RKO (cell line): ENCODE measurements around the gene COL5A1.

Experiments
- DNase-seq: peaks from one replicate; pipeline ENCODE4 v3.0.0-alpha.2; 2016; ENCODE audit warnings: low spot score

COL5A1 gene

DNA sequence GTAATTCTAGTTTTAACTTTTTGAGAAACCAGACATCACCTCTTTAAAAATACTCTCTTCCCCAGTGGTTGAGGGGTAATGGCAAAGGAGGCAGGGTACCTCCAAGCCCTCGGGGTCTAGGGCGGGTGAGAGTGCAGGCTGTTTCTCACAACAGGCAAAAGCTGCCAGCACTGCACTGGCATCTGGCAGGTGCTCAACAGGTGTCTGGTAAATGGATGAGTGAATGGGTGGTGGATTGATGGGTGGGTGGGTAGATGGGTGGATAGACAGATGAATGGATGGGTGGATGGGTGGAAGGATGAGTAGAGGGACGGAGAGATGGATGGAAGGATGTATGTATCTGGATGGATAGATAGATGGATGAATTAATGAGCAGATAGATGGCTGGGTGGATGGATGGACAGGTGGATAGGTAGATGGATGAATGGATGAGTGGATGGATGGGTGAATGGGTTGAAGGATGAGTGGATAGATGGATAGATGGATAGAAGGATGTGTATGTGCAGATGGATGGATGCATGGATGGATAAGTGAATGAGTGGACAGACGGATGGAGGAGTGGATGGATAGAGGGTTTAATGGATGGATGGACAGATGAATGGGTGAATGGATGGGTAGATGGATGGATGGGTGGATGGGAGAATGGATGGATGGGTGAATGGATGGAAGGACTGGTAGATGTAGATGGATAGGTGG is 84.6 kb downstream of the COL5A1 start:
- DNase-seq: no peak

DNA sequence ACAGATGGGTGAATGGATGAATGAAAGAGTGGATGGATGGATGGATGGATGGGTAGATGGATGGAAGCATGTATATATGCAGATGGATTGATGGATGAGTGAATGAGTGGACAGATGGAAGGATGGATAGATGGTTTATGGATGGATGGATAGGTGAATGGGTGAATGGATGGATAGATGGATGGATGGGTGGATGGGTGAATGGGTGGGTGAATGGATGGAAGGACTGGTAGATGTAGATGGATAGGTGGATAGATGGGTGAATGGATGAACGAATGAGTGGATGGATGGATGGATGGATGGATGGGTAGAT is 85.1 kb downstream of the COL5A1 start:
- DNase-seq: no peak

DNA sequence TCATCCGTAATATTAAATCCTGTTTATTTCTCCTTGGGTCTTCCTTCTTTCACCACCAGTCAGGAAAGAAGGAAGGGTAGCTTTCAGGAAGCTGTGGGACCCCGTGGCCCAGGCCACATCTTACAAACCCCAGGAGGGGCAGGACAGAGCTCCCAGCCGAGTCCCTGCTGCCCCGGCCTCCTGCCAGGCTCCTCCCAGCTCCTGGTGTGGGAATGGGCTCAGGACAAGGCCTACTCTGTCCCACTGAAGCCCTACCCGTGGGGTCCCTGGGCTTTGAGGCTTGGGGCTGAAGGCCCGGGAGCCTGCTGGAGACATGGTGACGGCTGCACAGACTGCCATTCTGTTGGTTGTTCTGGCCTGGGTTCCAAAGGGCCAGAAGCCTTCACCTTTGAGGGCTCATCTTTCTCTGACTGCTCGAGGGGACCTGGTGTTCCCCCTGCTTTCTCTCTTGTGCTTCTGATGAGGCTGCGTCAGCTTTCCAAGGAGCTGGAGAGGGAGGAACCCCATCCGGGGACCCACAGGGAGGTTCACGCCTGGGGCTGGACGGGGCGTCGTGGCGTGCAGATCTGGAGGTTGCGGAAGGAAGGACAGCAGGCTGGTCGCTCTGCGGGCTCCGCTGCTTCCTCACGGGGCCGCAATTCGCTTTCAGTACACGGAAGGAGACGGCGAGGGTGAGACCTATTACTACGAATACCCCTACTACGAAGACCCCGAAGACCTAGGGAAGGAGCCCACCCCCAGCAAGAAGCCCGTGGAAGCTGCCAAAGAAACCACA is 86.6 kb downstream of the COL5A1 start:
- no peak for DNase-seq

DNA sequence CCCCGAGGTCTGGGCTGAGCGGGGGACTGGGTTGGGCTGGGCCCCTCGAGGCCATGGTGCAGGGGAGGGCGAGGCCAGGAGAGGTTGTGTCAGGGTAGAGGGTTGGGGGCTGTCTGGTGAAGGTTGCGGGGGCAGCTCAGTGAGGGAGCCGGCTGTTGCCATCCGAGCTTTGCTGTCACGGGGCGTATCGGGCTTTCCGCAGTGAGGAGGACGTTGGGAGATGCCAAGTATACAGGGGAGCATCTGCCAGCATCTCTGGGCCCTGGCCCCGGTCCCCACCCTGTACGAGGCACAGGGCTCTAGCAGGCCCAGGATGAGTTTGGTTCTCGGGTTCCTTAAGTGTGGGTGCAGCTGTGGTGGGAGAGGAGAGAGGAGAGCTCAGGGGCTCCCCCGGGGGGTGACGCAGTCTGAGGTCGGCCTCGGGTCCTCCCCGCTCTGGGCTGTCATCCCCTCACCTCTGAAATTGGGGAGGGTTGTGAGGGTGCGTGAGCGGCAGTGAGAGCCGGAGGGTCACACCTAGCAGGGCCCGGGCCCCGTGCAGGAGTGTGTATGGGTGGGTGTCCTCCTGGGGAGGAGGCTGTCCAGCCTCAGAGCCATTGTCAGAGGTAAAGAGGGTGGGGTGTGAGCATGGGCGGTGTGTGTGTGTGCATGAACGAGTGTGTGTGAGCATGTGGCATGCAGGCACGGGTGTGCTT is 87.3 kb downstream of the COL5A1 start:
- no peak for DNase-seq

DNA sequence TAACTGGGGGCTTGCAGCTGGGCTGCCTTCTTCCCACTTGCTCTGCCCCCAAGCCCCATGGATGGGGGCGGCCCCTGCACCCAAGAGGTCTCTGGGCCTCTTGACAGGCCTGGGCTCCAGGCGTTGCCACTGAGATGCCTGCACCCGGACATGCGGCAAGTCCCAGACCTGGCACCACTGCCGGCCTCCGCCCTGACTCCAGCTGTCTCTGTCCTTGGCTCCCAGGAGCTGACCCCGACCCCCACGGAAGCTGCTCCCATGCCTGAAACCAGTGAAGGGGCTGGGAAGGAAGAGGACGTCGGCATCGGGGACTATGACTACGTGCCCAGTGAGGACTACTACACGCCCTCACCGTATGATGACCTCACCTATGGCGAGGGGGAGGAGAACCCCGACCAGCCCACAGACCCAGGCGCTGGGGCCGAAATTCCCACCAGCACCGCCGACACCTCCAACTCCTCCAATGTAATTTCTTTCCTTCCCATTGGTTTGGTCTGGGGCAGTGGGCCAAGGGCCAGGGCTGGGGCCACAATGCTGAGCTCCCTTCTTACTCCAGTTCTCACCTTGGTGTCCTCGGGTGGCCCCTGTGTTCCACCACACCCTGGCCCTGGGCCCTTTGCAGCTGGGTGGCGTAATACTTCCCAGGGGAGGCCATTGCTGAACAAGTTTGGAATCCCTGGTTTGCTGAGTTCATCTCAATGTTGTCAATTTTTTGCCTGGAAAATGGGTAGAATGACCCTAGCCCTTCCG is 88.6 kb downstream of the COL5A1 start:
- DNase-seq: no peak

DNA sequence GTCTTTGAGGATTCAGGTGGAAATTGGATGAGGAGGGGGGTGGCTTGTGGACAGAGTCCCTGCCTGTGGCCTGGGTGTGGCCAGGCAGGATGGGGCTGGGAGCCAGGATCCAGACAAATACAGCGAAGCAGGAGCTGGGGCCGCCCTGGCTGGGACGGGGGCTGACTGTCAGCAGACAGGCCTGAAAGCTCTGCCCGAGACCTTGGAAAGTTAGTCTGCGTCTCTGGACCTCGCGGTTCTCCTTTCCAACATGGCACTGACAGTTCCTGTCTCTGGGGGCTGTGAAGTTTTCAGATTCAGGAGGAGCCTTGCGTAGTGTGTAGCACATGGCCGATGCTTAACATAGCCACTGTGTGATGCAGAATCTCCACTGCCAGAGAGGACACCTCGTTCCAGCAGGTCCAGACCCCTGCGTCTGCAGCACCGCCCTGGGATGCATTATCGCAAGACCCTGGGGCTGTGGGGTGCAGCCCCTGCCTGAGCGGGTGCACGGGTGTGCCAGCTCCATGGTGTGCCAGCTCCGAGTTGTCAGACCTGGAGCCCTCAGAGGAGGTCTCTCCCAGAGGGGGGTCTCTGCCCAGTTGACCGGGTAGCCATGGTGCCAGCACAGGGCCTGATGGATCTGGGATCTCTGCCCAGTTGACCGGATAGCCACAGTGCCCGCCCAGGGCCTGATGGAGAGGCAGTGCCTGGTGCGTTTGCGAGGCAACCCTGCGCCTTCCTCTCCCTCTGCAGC is 89.3 kb downstream of the COL5A1 start:
- DNase-seq: no peak

DNA sequence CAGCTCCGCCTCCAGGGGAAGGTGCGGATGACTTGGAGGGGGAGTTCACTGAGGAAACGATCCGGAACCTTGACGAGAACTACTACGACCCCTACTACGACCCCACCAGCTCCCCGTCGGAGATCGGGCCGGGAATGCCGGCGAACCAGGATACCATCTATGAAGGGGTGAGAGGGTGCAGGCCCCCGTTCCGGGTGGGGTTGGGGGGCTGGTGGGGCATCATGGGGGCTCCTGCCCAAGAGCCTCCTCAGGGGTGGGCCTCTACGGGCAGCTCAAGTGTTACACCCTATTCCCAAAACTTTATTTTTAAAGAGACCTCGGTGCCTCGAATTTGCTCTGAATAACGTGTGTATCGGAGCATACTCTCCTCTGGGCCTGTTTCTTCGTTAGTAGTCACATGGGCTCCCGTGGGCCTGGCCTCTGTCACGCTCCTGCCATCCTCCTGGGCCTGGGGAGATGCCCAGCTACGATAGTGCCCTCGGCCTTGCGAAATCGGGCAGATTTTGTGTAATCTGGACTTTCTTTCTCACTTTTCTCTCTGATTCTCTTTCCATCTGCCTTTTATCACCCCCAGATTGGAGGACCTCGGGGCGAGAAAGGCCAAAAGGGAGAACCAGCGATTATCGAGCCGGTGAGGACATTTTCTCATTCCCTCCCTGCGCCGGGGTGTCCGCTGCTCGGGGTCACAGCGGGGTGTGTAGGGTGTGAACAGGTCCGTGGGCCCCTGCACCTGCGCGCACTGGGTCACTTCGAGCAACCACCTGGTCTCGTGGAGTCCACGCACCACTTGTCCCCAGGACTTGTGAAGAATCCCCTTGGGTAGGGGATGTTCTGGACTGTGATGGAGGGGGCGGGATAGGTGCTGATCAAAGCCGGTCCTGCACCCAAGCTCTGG is 90.1 kb downstream of the COL5A1 start:
- DNase-seq: no peak

DNA sequence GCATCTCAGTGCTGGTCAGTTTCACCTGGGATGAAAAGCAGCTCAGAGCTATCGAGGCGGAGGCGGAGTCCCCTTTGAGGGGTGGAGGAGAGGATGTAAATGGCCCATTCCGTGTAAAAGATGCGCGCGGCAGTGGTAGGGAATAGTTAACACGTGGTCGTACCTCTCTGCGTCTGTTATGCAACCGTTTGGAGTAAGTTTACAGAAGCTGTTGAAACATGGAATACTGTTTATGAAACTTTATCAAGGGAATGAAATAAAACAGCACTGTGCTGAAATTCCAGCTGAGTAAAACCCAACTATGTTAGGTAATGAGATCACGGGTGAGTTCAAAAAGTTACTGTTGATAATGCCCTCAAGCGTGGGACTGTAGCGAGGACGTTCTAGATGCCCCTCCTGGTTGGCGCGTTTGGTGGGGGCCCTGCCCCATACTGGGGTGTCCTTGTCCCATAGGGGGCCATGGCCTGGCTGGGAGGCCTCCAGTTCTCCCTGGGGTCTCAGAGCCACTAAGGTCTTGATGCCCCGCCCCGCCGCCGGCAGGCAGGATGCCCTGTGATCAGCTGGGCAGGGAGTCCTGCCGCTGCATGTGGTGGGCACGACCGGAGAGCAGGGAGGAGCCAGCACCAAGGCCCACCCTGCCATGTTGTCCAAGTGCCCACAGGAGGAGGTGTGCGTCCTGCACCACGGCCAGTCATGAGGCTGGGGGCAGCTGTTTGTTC is 90.9 kb downstream of the COL5A1 start:
- DNase-seq: no peak

DNA sequence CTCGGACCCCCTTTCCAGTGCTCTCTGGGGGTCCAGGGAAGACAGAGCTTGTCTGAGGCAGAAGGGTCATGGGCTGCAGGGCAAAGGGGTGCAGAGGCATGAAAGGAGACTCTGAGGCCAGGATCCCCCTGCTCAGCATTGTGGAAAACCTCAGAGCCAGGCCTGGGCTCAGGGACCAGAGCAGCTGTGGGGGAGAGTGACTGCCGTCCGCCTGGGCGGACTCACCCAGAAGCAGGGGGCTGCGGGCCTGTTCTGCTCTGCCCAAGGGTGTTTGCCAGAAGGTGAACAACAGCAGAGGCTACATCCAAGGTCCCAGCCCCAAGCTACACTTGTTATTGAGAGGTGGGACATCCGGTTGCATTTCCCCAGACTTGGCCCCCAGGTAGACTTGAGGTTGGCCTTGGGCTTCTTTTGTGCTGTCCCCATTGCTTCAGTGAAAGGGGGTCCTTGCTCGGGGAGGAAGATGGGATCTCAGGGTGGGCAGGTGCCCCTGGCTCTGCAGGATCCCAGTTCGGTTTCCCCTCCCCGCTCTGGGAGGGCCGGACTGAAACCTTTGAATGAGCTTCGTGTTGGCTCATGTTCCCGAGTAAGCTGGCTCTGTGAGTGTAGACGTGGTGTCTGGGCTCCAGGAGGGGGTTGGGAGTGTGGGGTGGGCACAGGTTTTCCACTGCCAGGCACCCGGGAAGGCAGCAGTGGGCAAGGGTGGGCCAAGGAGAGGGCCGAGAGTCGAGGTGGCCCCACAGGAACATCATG is 92.1 kb downstream of the COL5A1 start:
- DNase-seq: no peak

DNA sequence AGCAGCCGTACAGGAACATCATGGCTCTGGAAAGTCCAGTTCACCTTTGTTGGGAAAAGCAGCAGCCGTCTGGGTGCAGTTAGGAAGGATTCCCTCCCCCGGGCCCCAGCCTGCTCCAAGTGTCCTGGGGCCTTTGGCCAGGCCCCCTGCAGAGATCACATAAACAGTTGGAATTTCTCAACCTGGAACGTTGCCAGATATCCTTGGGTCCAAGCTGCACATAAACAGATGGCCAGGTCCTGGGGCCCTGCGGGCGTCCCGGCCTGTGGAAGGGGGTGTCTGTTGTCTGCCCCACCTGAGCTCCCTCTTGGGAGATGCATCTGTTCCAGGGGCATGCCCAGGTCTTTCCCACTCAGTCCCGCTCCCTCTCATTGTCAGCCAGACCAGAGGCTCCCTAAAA is 92.7 kb downstream of the COL5A1 start:
- no peak for DNase-seq

DNA sequence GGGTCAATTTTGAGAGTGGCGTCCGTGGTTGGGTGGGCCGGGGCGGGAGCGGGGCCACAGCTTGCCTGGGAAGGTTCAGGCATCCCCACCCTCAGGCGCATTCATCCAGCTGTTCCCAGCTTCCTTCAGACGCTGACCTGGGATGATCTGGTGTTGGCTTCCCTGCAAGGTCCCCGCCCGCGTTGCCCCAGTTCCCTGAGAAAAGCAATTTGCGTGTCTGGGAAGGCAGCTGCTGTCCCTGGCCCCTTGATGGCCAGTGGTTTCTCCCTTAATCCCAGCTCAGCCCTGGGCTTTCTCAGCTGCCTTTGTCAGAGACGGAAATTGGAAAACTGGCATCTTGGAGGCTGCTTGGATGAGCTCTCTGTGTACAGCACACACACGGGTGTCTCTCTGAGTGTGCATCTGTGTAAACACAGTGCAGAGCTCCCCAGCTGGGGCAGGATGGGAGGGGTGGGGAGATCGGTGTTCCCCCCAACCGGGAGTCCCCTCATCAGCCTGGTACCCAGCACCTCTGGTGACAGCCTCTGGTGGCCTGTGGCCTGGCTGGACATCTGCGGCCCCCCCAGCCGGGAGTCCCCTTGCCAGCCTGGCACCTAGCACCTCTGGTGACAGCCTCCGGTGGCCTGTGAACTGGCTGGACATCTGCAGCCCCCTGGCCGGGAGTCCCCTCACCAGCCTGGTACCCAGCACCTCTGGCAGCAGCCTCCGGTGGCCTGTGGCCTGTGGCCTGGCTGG is 94.0 kb downstream of the COL5A1 start:
- DNase-seq: no peak

DNA sequence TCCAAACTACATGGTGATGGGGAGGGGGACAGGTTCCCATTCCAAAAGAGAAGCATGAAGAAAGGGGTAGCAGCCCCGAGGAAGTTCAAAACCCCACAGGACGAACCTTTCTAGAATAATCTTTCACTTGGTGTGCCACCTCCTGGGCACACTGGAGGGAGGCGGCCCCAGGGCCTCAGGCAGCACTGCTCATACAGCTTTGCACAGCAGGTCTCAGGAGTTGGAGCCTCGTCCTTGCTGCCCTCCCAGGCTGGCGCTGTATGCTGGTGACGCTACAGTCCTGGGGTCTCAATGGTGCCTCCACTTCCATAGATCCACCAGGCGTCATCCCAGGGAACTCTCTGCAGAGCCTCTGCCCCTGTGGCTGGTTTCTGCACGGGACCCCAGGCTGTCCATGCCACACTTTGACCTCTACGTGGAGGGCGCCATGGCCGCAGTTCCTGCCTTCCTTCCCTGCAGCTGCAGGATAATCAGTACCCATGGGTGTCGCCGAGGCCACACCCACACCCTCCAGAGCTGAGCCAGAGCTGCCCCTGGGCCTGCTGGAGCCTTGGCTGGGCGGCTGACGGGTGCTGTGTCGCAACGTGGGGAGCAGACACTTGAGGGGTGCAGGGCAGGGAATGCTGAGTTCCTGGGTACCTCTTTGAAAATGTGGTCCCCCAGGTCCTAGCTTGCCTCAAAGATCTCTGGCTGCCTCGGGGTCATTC is 95.3 kb downstream of the COL5A1 start:
- DNase-seq: no peak

DNA sequence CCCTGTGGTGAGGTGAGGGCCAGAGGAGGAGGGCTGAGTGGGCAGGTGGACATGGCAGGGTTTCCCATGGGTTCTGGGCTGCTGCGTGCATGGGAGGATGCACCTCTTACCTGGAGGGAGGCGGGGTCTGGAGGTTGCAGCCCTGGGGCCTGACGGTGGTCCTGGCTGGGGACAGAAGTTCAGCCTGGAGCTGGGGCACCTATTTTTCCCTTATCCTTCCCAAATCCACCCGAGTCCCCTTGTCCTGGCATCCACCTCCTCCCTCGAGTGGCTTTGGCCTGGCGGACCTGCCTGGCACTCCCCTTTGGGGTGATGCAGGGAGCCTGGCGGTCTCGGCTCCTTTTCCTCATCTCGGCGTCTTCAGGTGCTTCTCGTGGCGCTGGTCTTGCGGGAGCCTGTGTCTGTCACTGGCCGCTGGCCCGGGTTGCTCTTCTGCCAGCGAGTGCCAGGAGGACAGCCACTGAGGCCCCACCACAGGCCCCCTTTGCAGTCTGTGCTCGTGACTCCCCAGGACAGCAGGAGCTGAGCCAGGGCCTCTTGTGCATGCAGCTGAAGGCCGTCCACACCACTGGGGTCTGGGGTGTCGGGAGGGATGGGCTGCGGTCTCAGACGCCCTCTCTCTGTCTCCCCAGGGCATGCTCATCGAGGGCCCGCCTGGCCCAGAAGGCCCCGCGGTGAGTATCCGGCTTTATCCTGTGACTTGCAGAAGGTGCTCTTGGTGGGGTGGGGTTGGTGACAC is 96.4 kb downstream of the COL5A1 start:
- DNase-seq: no peak

DNA sequence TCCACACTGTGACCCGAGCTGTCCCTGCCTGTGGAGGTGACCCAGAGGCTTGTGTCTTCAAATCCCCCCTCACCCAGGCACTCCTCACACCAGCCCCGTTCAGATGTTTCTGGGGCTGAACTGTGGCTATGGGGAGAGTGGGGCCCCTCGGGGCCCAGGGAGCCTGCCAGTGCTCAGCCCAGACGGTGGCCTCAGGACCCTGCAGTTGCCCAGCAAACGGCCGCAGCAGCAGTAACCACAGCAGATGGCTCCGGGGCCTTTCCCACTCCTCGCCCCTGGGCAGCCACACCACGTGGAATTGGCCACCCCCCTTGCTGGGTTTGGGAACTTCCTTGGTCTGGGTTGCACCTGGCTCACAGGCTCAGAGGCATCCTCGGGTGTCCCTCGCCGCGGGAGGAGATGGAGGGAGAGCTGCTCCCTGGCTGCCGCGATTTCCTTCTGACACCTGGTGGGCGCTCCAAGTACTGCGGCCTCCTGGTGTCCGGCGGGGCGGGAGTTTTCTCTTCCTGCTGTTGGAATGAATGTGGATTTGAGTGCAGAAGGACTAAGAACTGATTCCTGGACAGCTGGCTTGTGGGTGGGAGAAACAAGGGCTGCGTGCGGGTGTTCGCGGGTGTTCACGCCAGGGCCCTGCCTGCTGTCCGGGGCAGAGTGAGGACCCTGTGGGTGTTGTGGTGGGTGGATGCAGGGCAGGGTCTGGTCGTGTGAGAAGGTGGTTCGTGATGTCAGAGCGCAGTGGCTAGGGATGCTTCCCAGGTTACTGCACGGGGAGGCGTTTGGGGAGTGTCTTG is 97.5 kb downstream of the COL5A1 start:
- DNase-seq: peak; percentile 63

DNA sequence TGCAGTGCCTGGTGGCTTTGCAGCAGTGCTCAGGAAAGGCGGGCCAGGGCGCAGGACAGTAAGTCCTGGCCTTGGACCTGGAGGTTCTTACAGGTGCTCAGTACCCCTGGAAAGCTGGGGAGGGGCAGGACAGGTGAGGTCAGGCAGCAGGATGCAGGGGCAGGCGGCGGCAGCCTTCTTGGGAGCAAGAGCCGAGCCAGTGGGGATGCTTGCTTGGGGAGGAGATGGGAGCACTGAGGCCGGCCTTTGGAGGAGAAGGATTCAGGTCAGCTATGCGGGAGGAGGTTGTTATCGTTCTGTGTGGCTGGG is 98.0 kb downstream of the COL5A1 start:
- no peak for DNase-seq

DNA sequence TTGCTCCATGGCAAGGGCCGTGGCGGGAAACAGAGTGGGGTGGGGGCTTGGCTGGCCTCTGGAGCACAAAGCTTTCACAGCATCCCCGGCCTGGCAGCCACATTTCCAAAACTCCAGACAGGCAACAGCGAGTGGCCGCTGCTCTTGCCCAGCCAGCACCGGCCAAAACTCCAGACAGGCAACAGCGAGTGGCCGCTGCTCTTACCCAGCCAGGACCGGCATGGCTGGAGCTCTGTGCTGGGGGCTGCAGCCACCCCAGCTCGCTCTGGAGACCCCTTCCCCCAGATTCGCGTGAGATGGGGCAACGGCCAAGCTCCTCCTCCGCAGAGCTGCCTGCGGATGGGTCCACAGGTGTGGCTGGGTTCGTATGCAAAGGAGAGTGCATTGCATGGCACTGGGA is 98.5 kb downstream of the COL5A1 start:
- DNase-seq: no peak

DNA sequence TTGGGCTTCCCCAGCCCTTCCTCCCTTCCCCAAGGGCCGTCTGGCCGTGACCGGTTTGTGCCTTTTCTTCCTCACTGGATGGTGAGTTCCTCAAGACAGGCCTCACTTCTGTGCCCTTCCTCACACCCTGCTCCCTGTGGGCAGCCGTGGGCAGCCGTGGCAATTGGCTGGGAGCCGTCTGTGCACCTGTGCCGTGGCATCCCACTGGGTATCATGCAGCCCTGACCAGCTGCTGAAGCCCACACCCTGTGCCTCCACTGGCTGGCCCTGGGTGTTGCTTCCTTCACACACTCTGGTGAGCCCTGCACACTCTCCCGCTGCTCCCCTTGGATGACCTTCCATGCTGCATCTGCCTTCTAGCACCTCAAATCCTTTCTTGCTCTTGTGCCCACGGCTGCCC is 100.2 kb downstream of the COL5A1 start:
- no peak for DNase-seq
